HCT116 (cell line): ENCODE results near the gene SMIM45.

Experiments used
- ATAC-seq: fragments of 200-7000 bp; cut with Tn5 transposase; 2 replicates; pipeline ENCODE4 v1.9.1; 2020; ENCODE audit warnings: mild to moderate bottlenecking, moderate library complexity
- BruUV-seq: library from RNA; stranded (reverse); fragments of 400-500 nt; replicated peaks from 2 replicates; lab custom pipeline; 2021; lab: Mats Ljungman, UMichigan
- CTCF ChIA-PET: fragments of 300-600 bp; sonication (Branson Sonifier 250); formaldehyde crosslinking; loops from one replicate; lab custom pipeline; 2021; ENCODE audit warnings: antibody characterized with exemption; lab: Charles Lee
- POLR2A ChIA-PET: fragments of 300-600, 350-600 bp; sonication (Branson Sonifier 250); formaldehyde crosslinking; loops from one replicate; lab custom pipeline; 2021; ENCODE audit warnings: antibody characterized with exemption; lab: Charles Lee
- RAD21 ChIA-PET, 2 experiments: fragments of 300-600 bp; sonication (Branson Sonifier 250); formaldehyde crosslinking; loops; one replicate each; lab custom pipeline; 2023; ENCODE audit warnings: low total read pairs in 2 of 2; ENCODE audit not compliant: uncharacterized antibody in 2 of 2, unreplicated experiment in 2 of 2, low non-redundant PET in 1 of 2; lab: Charles Lee
- DNase-seq: peaks from one replicate; pipeline ENCODE4 v3.0.0-alpha.2; 2010; ENCODE audit warnings: low read depth, low spot score
- H2AFZ ChIP-seq: fragments of 200-600 bp; shearing (Covaris generic), sonication (generic); 2 replicates; pipeline ENCODE4 v1.6.1; 2017; ENCODE audit warnings: low read depth, mixed run types, mixed read lengths, antibody characterized with exemption, low read length; ENCODE audit not compliant: poor library complexity, severe bottlenecking
- H3K27ac ChIP-seq: 2 replicates; pipeline ENCODE4 v1.5.1; 2012; ENCODE audit warnings: low read depth, low read length
- H3K27me3 ChIP-seq: fragments of 200-600 bp; sonication (generic); 2 replicates; pipeline ENCODE4 v1.6.1; 2016; ENCODE audit warnings: mixed run types, low read length, mixed read lengths; ENCODE audit not compliant: insufficient read depth
- H3K36me3 ChIP-seq, 2 experiments: fragments of 200-500 bp in 1 of 2; fragments of 200-600 bp in 1 of 2; sonication (Bioruptor generic) in 1 of 2; sonication (generic) in 1 of 2; 2 replicates each; pipeline versions ENCODE4 v1.5.1 to v1.6.1; 2014 to 2016; ENCODE audit warnings: low read length in 2 of 2, inconsistent platforms in 1 of 2, mixed read lengths in 1 of 2, mixed run types in 1 of 2; ENCODE audit not compliant: insufficient read depth in 2 of 2, control insufficient read depth in 1 of 2
- H3K4me1 ChIP-seq, 2 experiments: fragments of 200-600 bp in 1 of 2; sonication (generic) in 1 of 2; 2 replicates each; pipeline versions ENCODE4 v1.5.1 to v1.6.1; 2012 to 2017; ENCODE audit warnings: low read length in 2 of 2, inconsistent platforms in 1 of 2, mild to moderate bottlenecking in 1 of 2, mixed read lengths in 1 of 2, mixed run types in 1 of 2, moderate library complexity in 1 of 2; ENCODE audit not compliant: insufficient read depth in 2 of 2, control insufficient read depth in 1 of 2
- H3K4me2 ChIP-seq: fragments of 200-600 bp; sonication (generic); 2 replicates; pipeline ENCODE4 v1.6.1; 2017; ENCODE audit warnings: mixed run types, low read length, mixed read lengths
- H3K4me3 ChIP-seq, 2 experiments: fragments of 200-600 bp in 1 of 2; sonication (generic) in 1 of 2; replicated peaks in 1 of 2; 2 replicates each; pipeline ENCODE4 v1.5.1; 2011 to 2016; ENCODE audit warnings: low read length in 2 of 2, control low read depth in 1 of 2, low read depth in 1 of 2, mild to moderate bottlenecking in 1 of 2, mixed read lengths in 1 of 2, mixed run types in 1 of 2
- H3K79me2 ChIP-seq: fragments of 200-600 bp; sonication (generic); 2 replicates; pipeline ENCODE4 v1.6.1; 2017; ENCODE audit warnings: mild to moderate bottlenecking, mixed run types, low read length, moderate library complexity, mixed read lengths; ENCODE audit not compliant: insufficient read depth
- H3K9ac ChIP-seq: fragments of 200-600 bp; sonication (generic); 2 replicates; pipeline ENCODE4 v1.6.1; 2016; ENCODE audit warnings: low read length, mixed read lengths
- H3K9me2 ChIP-seq: fragments of 200-600 bp; sonication (generic), shearing (Covaris generic); 2 replicates; pipeline ENCODE4 v1.6.1; 2017; ENCODE audit warnings: mixed run types, mild to moderate bottlenecking, moderate library complexity; ENCODE audit not compliant: insufficient read depth
- H3K9me3 ChIP-seq, 2 experiments: fragments of 200-500 bp in 1 of 2; fragments of 200-600 bp in 1 of 2; sonication (Bioruptor generic) in 1 of 2; sonication (generic) in 1 of 2; 2 replicates each; pipeline ENCODE4 v1.6.1; 2014 to 2017; ENCODE audit warnings: low read length in 2 of 2, mixed read lengths in 2 of 2, inconsistent platforms in 1 of 2, low read depth in 1 of 2, mild to moderate bottlenecking in 1 of 2, mixed run types in 1 of 2, moderate library complexity in 1 of 2; ENCODE audit not compliant: control insufficient read depth in 1 of 2, insufficient read depth in 1 of 2
- H4K20me1 ChIP-seq: fragments of 200-600 bp; sonication (generic), shearing (Covaris generic); 2 replicates; pipeline ENCODE4 v1.6.1; 2017; ENCODE audit warnings: mixed run types, mild to moderate bottlenecking, moderate library complexity; ENCODE audit not compliant: insufficient read depth
- CEBPB ChIP-seq: IDR thresholded peaks from 2 replicates; pipeline ENCODE4 v1.6.1; 2012; ENCODE audit warnings: low read depth
- CTCF ChIP-seq, 3 experiments: fragments of 200-600 bp in 1 of 3; sonication (generic) in 1 of 3; IDR thresholded peaks in 2 of 3; conservative IDR thresholded peaks in 1 of 3; 2 replicates each; pipeline ENCODE4 v1.5.1; 2012 to 2017; ENCODE audit warnings: low read depth in 2 of 3, low read length in 2 of 3, antibody characterized with exemption in 1 of 3, borderline replicate concordance in 1 of 3, control low read depth in 1 of 3, mild to moderate bottlenecking in 1 of 3, mixed read lengths in 1 of 3, mixed run types in 1 of 3, moderate library complexity in 1 of 3; ENCODE audit not compliant: insufficient read depth in 1 of 3
- EGR1 ChIP-seq: IDR thresholded peaks from 2 replicates; pipeline ENCODE4 v1.6.1; 2012; ENCODE audit warnings: low read depth
- ELF1 ChIP-seq: IDR thresholded peaks from 2 replicates; pipeline ENCODE4 v1.6.1; 2012; ENCODE audit warnings: low read depth, borderline replicate concordance
- EZH2phosphoT487 ChIP-seq: fragments of 200-600 bp; IDR thresholded peaks from 2 replicates; pipeline ENCODE4 v1.6.1; 2018; ENCODE audit warnings: antibody characterized with exemption, borderline replicate concordance
- FOSL1 ChIP-seq: IDR thresholded peaks from 2 replicates; pipeline ENCODE4 v1.6.1; 2012; ENCODE audit warnings: low read depth
- JUND ChIP-seq: IDR thresholded peaks from 2 replicates; pipeline ENCODE4 v1.6.1; 2012
- MAX ChIP-seq: IDR thresholded peaks from 2 replicates; pipeline ENCODE4 v1.6.1; 2012
- POLR2AphosphoS5 ChIP-seq: IDR thresholded peaks from 2 replicates; pipeline ENCODE4 v1.6.1; 2011; ENCODE audit warnings: mild to moderate bottlenecking, low read depth, low read length, moderate library complexity
- RAD21 ChIP-seq: IDR thresholded peaks from 2 replicates; pipeline ENCODE4 v1.6.1; 2012; ENCODE audit warnings: low read depth, mild to moderate bottlenecking
- REST ChIP-seq: IDR thresholded peaks from 2 replicates; pipeline ENCODE4 v1.6.1; 2012; ENCODE audit warnings: low read depth
- SIN3A ChIP-seq: IDR thresholded peaks from 2 replicates; pipeline ENCODE4 v1.6.1; 2012; ENCODE audit warnings: low read depth
- SP1 ChIP-seq: IDR thresholded peaks from 2 replicates; pipeline ENCODE4 v1.6.1; 2012; ENCODE audit warnings: low read depth
- SRF ChIP-seq: IDR thresholded peaks from 2 replicates; pipeline ENCODE4 v1.6.1; 2012; ENCODE audit warnings: low read depth
- ZBTB33 ChIP-seq: IDR thresholded peaks from 2 replicates; pipeline ENCODE4 v1.6.1; 2011; ENCODE audit warnings: mild to moderate bottlenecking, low read length, moderate library complexity; ENCODE audit not compliant: insufficient replicate concordance; ENCODE audit errors: extremely low read depth
- intact Hi-C: fragments of 100-400 bp; cut with micrococcal nuclease; formaldehyde crosslinking; loops from 2 replicates; pipeline ENCODE4 v1.10.0; 2022

SMIM45 gene

GRCh38 chr22:42001121-42001520 lies 49.2 kb downstream of the SMIM45 start:
- DNase-seq (no peak), ATAC-seq (no peak)
- no peaks in the 10 kb centered on the region for H3K9me2 ChIP-seq
- intact Hi-C loops = no loop called here
- ChIA-PET CTCF (no interaction called here), RAD21 (no interaction called here), POLR2A (no interaction called here)
- H3K36me3 ChIP-seq = no peaks in the 10 kb centered on the region
- H3K4me3 ChIP-seq = no peak overlapping the region
- no TSS peak for BruUV-seq
- TF ChIP-seq CEBPB = no peak
- no peak for TF ChIP-seq MAX
- no peak for TF ChIP-seq JUND
- no peak for TF ChIP-seq EGR1
- TF ChIP-seq RAD21 = no peak
- TF ChIP-seq CTCF (IDR thresholded peaks at IDR 0.05 in 2 of 3, conservative IDR thresholded peaks at IDR 0.05 in 1 of 3; ENCODE audit: borderline replicate concordance in 1 of 3, insufficient read depth in 1 of 3, low read depth in 2 of 3, low read length in 2 of 3) = no peak
- TF ChIP-seq SP1 = no peak
- TF ChIP-seq POLR2AphosphoS5 = no peak
- TF ChIP-seq ZBTB33 = no peak
- no peak for TF ChIP-seq SIN3A
- TF ChIP-seq ELF1 = no peak
- no peak for TF ChIP-seq FOSL1
- no peak for TF ChIP-seq SRF
- no peak for TF ChIP-seq EZH2phosphoT487
- TF ChIP-seq REST = no peak
- H4K20me1 ChIP-seq = no peaks in the 10 kb centered on the region
- no peak overlapping the region for H2AFZ ChIP-seq
- no peak overlapping the region for H3K27ac ChIP-seq
- H3K4me2 ChIP-seq = no peak overlapping the region
- no peaks in the 10 kb centered on the region for H3K79me2 ChIP-seq
- no peak overlapping the region for H3K9ac ChIP-seq
- no peaks in the 10 kb centered on the region for H3K9me3 ChIP-seq
- H3K27me3 ChIP-seq = no peaks in the 10 kb centered on the region
- H3K4me1 ChIP-seq = no peaks in the 10 kb centered on the region
